HepG2 (cell line): ENCODE data around the gene DNAJC24.

Experiments
- EZH2 ChIP-seq: conservative IDR thresholded peaks from 2 replicates; pipeline ENCODE4 v1.6.1; 2012; ENCODE audit warnings: mild to moderate bottlenecking, low read depth, low read length, moderate library complexity
- POLR2A ChIP-seq, 2 experiments: IDR thresholded peaks; 2 replicates each; pipeline ENCODE4 v1.6.1; 2011; ENCODE audit warnings: low read depth in 2 of 2, low read length in 2 of 2, mild to moderate bottlenecking in 1 of 2, moderate library complexity in 1 of 2; ENCODE audit not compliant: insufficient read depth in 1 of 2
- ZBTB8A ChIP-seq: sonication (generic); formaldehyde crosslinking; IDR thresholded peaks from 2 replicates; pipeline ENCODE4 v1.4.0; 2020; ENCODE audit warnings: mild to moderate bottlenecking, low read depth, missing genetic modification reagents, borderline replicate concordance

DNA sequence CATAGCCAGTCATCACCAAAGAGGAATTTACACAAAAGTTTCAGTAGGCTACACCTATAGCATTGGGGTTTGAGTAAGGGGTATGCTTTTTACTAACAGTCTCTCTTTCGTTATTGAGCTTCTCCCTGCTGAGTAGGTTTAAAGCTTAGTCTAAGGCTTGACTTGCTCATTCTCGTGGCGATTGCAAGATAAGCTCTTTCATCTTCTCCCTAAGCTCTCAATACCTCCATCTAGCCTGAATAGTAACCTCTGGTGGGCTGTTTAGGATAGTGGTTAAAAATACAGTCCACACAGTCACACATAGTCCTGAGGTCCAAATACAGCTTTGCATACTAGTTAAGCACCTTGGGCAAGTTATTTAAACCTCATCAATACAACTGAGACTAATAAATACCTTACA, 74.1 kb downstream of the DNAJC24 start:
- TF ChIP-seq EZH2 = no peak
- TF ChIP-seq ZBTB8A (CRISPR knock-in tag) = no peak
- no peak for TF ChIP-seq POLR2A (IDR thresholded peaks at IDR 0.05; ENCODE audit: insufficient read depth in 1 of 2, low read depth in 2 of 2, low read length in 2 of 2)
